ENCODE measurements around the gene SPINK1. TPM values are rescaled to one million over a fixed set of nuclear protein-coding genes. Genes with fewer than 3 reads are reported as not detected.
"Not testable (repeated sequence)": the region's sequence is repeated elsewhere in the genome, so short reads cannot be mapped to it uniquely, and the experiment has no call there.

The SPINK1 gene
- total RNA-seq, 2 donors from 2014 or later: not detected

DNA sequence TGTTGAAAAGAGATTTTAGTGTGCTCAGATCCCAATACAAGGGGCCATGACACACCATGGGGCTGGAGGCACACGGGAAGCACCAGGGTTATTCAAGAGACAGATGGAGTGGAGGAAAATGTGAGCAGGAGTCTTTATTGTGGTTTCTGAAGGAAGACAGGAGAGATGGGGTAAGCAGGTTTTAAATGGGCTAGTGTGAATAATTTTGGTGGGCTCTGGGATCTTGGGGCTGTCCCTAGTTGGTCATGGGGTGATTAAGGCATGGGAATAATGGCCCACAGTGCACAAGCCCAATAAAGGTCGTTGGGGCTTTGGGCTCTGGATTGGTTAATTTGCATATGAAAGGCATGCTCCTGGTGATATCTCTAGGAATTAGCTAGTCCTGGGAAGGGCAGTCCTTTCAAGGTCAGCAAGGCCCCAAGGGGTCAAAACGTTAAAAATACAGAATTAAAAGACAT, 43.5 kb upstream of the SPINK1 start:
- H3K27me3 ChIP-seq: no peaks in the 10 kb centered on the region
- no peaks in the 10 kb centered on the region for H3K4me1 ChIP-seq
- no peaks in the 10 kb centered on the region for H3K36me3 ChIP-seq
- TF ChIP-seq, protein P1, sequence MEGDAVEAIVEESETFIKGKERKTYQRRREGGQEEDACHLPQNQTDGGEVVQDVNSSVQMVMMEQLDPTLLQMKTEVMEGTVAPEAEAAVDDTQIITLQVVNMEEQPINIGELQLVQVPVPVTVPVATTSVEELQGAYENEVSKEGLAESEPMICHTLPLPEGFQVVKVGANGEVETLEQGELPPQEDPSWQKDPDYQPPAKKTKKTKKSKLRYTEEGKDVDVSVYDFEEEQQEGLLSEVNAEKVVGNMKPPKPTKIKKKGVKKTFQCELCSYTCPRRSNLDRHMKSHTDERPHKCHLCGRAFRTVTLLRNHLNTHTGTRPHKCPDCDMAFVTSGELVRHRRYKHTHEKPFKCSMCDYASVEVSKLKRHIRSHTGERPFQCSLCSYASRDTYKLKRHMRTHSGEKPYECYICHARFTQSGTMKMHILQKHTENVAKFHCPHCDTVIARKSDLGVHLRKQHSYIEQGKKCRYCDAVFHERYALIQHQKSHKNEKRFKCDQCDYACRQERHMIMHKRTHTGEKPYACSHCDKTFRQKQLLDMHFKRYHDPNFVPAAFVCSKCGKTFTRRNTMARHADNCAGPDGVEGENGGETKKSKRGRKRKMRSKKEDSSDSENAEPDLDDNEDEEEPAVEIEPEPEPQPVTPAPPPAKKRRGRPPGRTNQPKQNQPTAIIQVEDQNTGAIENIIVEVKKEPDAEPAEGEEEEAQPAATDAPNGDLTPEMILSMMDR (IDR thresholded peaks at IDR 0.05): no peak
- H3K9me3 ChIP-seq: no peaks in the 10 kb centered on the region
- H3K27ac ChIP-seq: no peak overlapping the region
- no peak for DNase-seq (ENCODE audit: low spot score)
- H3K4me3 ChIP-seq: no peak overlapping the region

- H3K4me1 ChIP-seq; H3K27me3 ChIP-seq; DNase-seq (ENCODE audit: low spot score); H3K4me3 ChIP-seq; H3K9me3 ChIP-seq; H3K27ac ChIP-seq; H3K36me3 ChIP-seq: not testable (repeated sequence)
Observed at GRCh38 chr5:147874118-147874875, 42.8 kb upstream of the SPINK1 start.

DNA sequence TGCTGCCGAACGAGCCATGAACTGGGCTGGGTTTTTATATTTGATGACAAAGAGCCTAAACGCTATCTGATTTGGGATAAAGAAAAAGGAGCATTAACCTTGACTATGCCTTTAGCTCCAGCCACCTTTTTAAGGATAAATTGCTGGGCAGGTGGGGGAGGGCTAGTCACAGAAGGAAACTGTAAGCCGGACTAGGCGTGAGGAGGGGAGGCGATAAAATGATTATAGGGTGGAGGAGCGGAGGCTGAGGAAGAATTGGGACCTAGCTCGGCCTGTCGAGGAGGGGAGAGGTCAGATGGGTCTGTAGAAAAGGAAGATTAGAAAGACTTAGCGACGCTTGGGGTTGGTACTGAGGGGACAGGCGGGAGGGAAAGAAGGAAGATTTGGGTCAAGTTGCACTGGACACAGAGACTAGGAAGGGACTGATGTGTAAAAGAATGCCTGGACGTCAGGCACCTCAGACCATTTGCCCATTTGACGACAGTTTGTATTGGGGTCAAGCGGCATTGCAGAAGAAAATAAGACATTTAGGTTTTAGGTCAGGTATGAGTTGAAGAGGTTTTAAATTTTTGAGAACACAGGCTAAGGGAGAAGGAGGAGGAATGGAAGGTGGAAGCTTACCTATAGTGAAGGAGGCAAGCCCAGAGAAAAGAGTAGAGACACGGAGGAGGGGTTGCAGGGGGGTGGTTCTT, 41.4 kb upstream of the SPINK1 start:
- H3K4me1 ChIP-seq; H3K9me3 ChIP-seq; H3K36me3 ChIP-seq; H3K27me3 ChIP-seq; DNase-seq (ENCODE audit: low spot score); H3K27ac ChIP-seq; H3K4me3 ChIP-seq: not testable (repeated sequence)

DNA sequence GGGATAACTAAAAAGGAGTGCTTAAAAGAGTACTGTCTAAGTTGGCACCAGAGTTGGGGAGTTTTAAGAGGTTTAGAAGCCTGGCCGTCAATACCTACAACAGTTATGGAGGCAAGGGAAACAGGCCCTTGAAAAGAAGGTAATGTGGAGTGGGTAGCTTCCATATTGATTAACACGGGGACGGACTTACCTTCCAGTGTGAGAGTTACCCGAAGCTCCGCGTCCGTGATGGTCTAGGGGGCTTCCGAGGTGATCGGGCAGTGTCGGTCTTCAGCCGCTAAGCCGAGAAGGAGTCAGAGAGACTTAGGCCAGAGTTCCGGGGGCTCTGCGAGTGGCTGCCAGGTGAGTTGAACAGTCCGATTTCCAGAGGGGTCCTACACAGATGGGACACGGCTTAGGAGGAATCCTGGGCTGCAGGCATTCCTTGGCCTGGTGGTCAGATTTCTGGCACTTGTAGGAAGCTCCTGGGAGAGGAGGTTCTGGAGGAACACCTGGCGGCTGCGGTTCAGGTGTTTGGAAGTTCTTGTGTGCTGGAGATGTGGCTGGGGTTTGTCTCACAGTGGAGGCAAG, 40.6 kb upstream of the SPINK1 start:
- H3K27ac ChIP-seq; H3K9me3 ChIP-seq; H3K4me1 ChIP-seq; H3K27me3 ChIP-seq; H3K4me3 ChIP-seq; DNase-seq (ENCODE audit: low spot score); H3K36me3 ChIP-seq: not testable (repeated sequence)

DNA sequence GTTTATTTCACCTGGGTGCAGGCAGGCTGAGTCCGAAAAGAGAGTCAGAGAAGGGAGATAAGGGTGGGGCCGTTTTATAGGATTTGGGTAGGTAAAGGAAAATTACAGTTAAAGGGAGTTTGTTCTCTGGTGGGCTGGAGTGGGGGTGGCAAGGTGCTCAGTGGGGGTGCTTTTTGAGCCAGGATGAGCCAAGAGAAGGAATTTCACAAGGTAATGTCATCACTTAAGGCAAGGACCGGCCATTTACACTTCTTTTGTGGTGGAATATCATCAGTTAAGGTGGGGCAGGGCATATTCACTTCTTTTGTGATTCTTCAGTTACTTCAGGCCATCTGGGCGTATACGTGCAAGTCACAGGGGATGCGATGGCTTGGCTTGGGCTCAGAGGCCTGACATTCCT, 38.4 kb upstream of the SPINK1 start:
- H3K27ac ChIP-seq; H3K27me3 ChIP-seq; H3K4me1 ChIP-seq; H3K36me3 ChIP-seq; DNase-seq (ENCODE audit: low spot score); H3K4me3 ChIP-seq; H3K9me3 ChIP-seq: not testable (repeated sequence)

GRCh38 chr5:147869112-147869511, 37.6 kb upstream of the SPINK1 start:
- no peak for DNase-seq (ENCODE audit: low spot score)
- Histone ChIP-seq H3K4me1 (no peaks in the 10 kb centered on the region), H3K27ac (no peak overlapping the region), H3K9me3 (no peaks in the 10 kb centered on the region), H3K4me3 (no peak overlapping the region), H3K36me3 (no peaks in the 10 kb centered on the region), H3K27me3 (no peaks in the 10 kb centered on the region)
- TF ChIP-seq, protein P1 (IDR thresholded peaks at IDR 0.05): no peak

GRCh38 chr5:147863454-147864158, 32.1 kb upstream of the SPINK1 start:
- Histone ChIP-seq H3K9me3 (no peaks in the 10 kb centered on the region), H3K27ac (no peak overlapping the region), H3K36me3 (no peaks in the 10 kb centered on the region), H3K4me3 (no peak overlapping the region), H3K4me1 (no peaks in the 10 kb centered on the region), H3K27me3 (no peaks in the 10 kb centered on the region)
- DNase-seq (ENCODE audit: low spot score): no peak
- TF ChIP-seq, protein P1 (IDR thresholded peaks at IDR 0.05): no peak

Data from right atrium auricular region (tissue), 2 donors.